HG02588 (cell line): Measurements from ENCODE around the gene PBX1.
"Not testable (repeated sequence)": the region's sequence is repeated elsewhere in the genome, so short reads cannot be mapped to it uniquely, and the experiment has no call there.

Experiments used
- ATAC-seq: cut with Tn5 transposase; IDR thresholded peaks from one replicate; pipeline ENCODE4 v1.9.1; 2021; ENCODE audit warnings: mild to moderate bottlenecking, moderate library complexity; ENCODE audit not compliant: unreplicated experiment

The PBX1 gene

GRCh38 chr1:164589961-164590507, 31.1 kb downstream of the PBX1 start:
- ATAC-seq, result no peak

GRCh38 chr1:164590592-164590991, 31.6 kb downstream of the PBX1 start:
- no peak for ATAC-seq

GRCh38 chr1:164591858-164592257, 32.9 kb downstream of the PBX1 start:
- ATAC-seq, result no peak

- ATAC-seq, result no peak
Measured at GRCh38 chr1:164592634-164593033, 33.6 kb downstream of the PBX1 start.

GRCh38 chr1:164595212-164595611, 36.2 kb downstream of the PBX1 start:
- no peak for ATAC-seq

GRCh38 chr1:164596172-164596571, 37.2 kb downstream of the PBX1 start:
- ATAC-seq, result no peak

- ATAC-seq, result no peak
Measured at GRCh38 chr1:164598719-164599118, 39.7 kb downstream of the PBX1 start.

- no peak for ATAC-seq
Measured at GRCh38 chr1:164599272-164599671, 40.3 kb downstream of the PBX1 start.

GRCh38 chr1:164601399-164602100, 42.6 kb downstream of the PBX1 start:
- ATAC-seq, result no peak

GRCh38 chr1:164602101-164602422, 43.1 kb downstream of the PBX1 start:
- ATAC-seq, result no peak

GRCh38 chr1:164602480-164603093, 43.6 kb downstream of the PBX1 start:
- no peak for ATAC-seq

- not testable (repeated sequence) for ATAC-seq
Measured at GRCh38 chr1:164603805-164604204, 44.8 kb downstream of the PBX1 start.

GRCh38 chr1:164604541-164604940, 45.6 kb downstream of the PBX1 start:
- ATAC-seq, result no peak

GRCh38 chr1:164605254-164606091, 46.5 kb downstream of the PBX1 start:
- no peak for ATAC-seq

GRCh38 chr1:164607351-164607750, 48.4 kb downstream of the PBX1 start:
- ATAC-seq, result no peak

GRCh38 chr1:164608651-164609057, 49.7 kb downstream of the PBX1 start:
- no peak for ATAC-seq

- ATAC-seq, result no peak
Measured at GRCh38 chr1:164609089-164609488, 50.1 kb downstream of the PBX1 start.

- no peak for ATAC-seq
Measured at GRCh38 chr1:164610538-164611222, 51.7 kb downstream of the PBX1 start.

- no peak for ATAC-seq
Measured at GRCh38 chr1:164611754-164612642, 53.0 kb downstream of the PBX1 start.

- no peak for ATAC-seq
Measured at GRCh38 chr1:164613176-164613575, 54.2 kb downstream of the PBX1 start.
